ENCODE data around the gene DIO1. TPM values are rescaled to one million over a fixed set of nuclear protein-coding genes. Genes with fewer than 3 reads are reported as not detected.

Gene DIO1
- total and polyA plus RNA-seq, 8 donors = 0.09 TPM; not detected in 7

- intact Hi-C loops (cut with DNase I) = loop anchor here in 1 of 3 donors (5.0 kb wide), 2 partner anchors 57 to 77 kb away; partner anchors contain the start of gene YIPF1
- no peak for TF ChIP-seq CTCF (IDR thresholded peaks at IDR 0.05)
- Histone ChIP-seq H3K36me3 (no peaks in the 10 kb centered on the region), H3K4me3 (peak overlapping the region; percentile 71 to 83 (median 76)), H3K27ac (peak overlapping the region; percentile 71 to 88 (median 79)), H3K4me1 (peaks cover 0 to 18% (median 6%) of the 10 kb centered on the region in 3 donors), H3K9me3 (no peaks in the 10 kb centered on the region), H3K27me3 (no peaks in the 10 kb centered on the region)
- ATAC-seq (no peak), FAIRE-seq (no peak), DNase-seq (peak in 2 of 6 donors; percentile 17 to 29)
- 57 to 62% methylated on average over 20 of the region's 20 CpGs for WGBS, 2 donors
Observed at GRCh38 chr1:53944469-53945182, 50.6 kb downstream of the DIO1 start.

DNA sequence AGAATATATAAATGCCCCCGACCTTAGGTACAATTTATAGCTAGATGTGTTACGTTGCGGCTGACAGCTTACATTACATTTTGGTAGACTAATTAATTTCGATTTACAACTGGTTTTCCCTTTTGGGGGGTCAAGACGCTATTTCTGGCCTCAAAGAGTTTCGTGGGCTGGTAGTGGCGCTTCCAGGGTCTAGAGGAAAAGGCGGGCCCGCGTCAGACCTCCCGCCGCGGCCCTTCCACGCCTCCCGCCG is 51.1 kb downstream of the DIO1 start:
- Histone ChIP-seq H3K4me3 (peak overlapping the region; percentile 71 to 83 (median 76)), H3K27me3 (no peaks in the 10 kb centered on the region), H3K36me3 (no peaks in the 10 kb centered on the region), H3K4me1 (peaks cover 0 to 18% (median 6%) of the 10 kb centered on the region in 3 donors), H3K27ac (peak overlapping the region; percentile 71 to 88 (median 79)), H3K9me3 (no peaks in the 10 kb centered on the region)
- no peak for TF ChIP-seq CTCF (IDR thresholded peaks at IDR 0.05)
- no peak for ATAC-seq
- DNase-seq = no peak
- WGBS, 2 donors = 0% methylated on average over 16 of the region's 16 CpGs
- no peak for FAIRE-seq
- intact Hi-C loops (cut with DNase I) = loop anchor here in 1 of 3 donors (5.0 kb wide), 2 partner anchors 58 to 78 kb away; partner anchors contain the start of gene YIPF1

GRCh38 chr1:53945433-53946251 is 51.7 kb downstream of the DIO1 start, which contains the start of gene IFT25:
Gene IFT25, minus strand, starts transcription at chr1:53945699. Its CDS starts 5,617 bp downstream, at chr1:53940082.
- no peaks in the 10 kb centered on the region for H3K36me3 ChIP-seq
- intact Hi-C loops (cut with DNase I) = loop anchor here in 1 of 3 donors (5.0 kb wide), 2 partner anchors 58 to 78 kb away; partner anchors contain the start of gene YIPF1
- TF ChIP-seq CTCF (IDR thresholded peaks at IDR 0.05) = no peak
- no peaks in the 10 kb centered on the region for H3K27me3 ChIP-seq
- H3K4me1 ChIP-seq = peaks cover 0 to 18% (median 6%) of the 10 kb centered on the region in 3 donors
- peak within 1 kb of the TSS; percentile 73 to 83 (median 78) for H3K4me3 ChIP-seq
- peak; percentile 87 to 95 (median 90) for ATAC-seq
- H3K9me3 ChIP-seq = no peaks in the 10 kb centered on the region
- FAIRE-seq = no peak
- peak within 1 kb of the TSS; percentile 71 to 88 (median 79) for H3K27ac ChIP-seq
- 0 to 1% methylated on average over 74 to 90 of the region's 90 CpGs for WGBS, 2 donors
- peak; percentile 96 to 100 (median 98) for DNase-seq

GRCh38 chr1:53946252-53947171 is 52.5 kb downstream of the DIO1 start, which contains the start of gene LRRC42:
Gene LRRC42, plus strand, starts transcription at chr1:53946350. Its CDS starts 5,650 bp downstream, at chr1:53952000.
- H3K36me3 ChIP-seq = no peaks in the 10 kb centered on the region
- peak within 1 kb of the TSS; percentile 71 to 88 (median 79) for H3K27ac ChIP-seq
- H3K4me3 ChIP-seq = peak within 1 kb of the TSS; percentile 73 to 83 (median 78)
- no peaks in the 10 kb centered on the region for H3K9me3 ChIP-seq
- DNase-seq = no peak
- intact Hi-C loops (cut with DNase I) = loop anchor here in 1 of 3 donors (5.0 kb wide), 2 partner anchors 59 to 79 kb away; partner anchors contain the start of gene YIPF1
- H3K4me1 ChIP-seq = peaks cover 0 to 18% (median 6%) of the 10 kb centered on the region in 3 donors
- ATAC-seq = peak; percentile 82 to 88 (median 84)
- no peak for FAIRE-seq
- 0 to 1% methylated on average over 30 to 58 of the region's 58 CpGs for WGBS, 2 donors
- H3K27me3 ChIP-seq = no peaks in the 10 kb centered on the region
- TF ChIP-seq CTCF (IDR thresholded peaks at IDR 0.05) = no peak
